Measurements from ENCODE around the gene LMAN2. TPM values are rescaled to one million over a fixed set of nuclear protein-coding genes. Genes with fewer than 3 reads are reported as not detected.

The LMAN2 gene
- total RNA-seq, 2 experiments from 2014 or later, result 116 to 144 TPM

- no peak overlapping the region for H3K27ac ChIP-seq (ENCODE audit: low read depth, low read length, poor library complexity, severe bottlenecking)
- H3K9me3 ChIP-seq (ENCODE audit: low read length), result no peaks in the 10 kb centered on the region
- no peak for DNase-seq (ENCODE audit: low spot score)
- H3K4me1 ChIP-seq (ENCODE audit: insufficient read depth, low read length, poor library complexity, severe bottlenecking), result peaks cover 49% of the 10 kb centered on the region
- no peak overlapping the region for H3K4me2 ChIP-seq (ENCODE audit: low read length)
- POLR2A ChIA-PET, result no interaction called here
- BruUV-seq (replicated peaks), result no TSS peak
- H3K79me2 ChIP-seq (ENCODE audit: insufficient read depth, low read depth, low read length), result no peaks in the 10 kb centered on the region
- no peaks in the 10 kb centered on the region for H3K9me2 ChIP-seq (ENCODE audit: insufficient read depth, low read length)
- no peak overlapping the region for H3K4me3 ChIP-seq (ENCODE audit: low read depth, low read length, poor library complexity, severe bottlenecking)
- intact Hi-C loops (cut with micrococcal nuclease; ENCODE audit: unreplicated experiment), result loop anchor here (5.0 kb wide), 1 partner anchor 273 kb away; no protein-coding TSS in a partner anchor
- H4K20me1 ChIP-seq (ENCODE audit: insufficient read depth, low read length), result no peaks in the 10 kb centered on the region
- CTCF ChIA-PET (ENCODE audit: unreplicated experiment), result interaction anchor here (1.0 kb wide), 1 partner anchor 15 kb away, joined by 5 read pairs; no protein-coding TSS in a partner anchor
- no peak for TF ChIP-seq CTCF (conservative IDR thresholded peaks at IDR 0.05; ENCODE audit: low read length)
- no peak for TF ChIP-seq EZH2phosphoT487 (IDR thresholded peaks at IDR 0.05; ENCODE audit: borderline replicate concordance, low read depth, low read length)
- H2AFZ ChIP-seq (ENCODE audit: low read length), result no peak overlapping the region
- no peaks in the 10 kb centered on the region for H3K36me3 ChIP-seq (ENCODE audit: insufficient read depth, low read length)
These were observed 34.3 kb upstream of the LMAN2 start for GRCh38 chr5:177385720-177386119.

- TF ChIP-seq CTCF (conservative IDR thresholded peaks at IDR 0.05; ENCODE audit: low read length), result no peak
- no peak for TF ChIP-seq EZH2phosphoT487 (IDR thresholded peaks at IDR 0.05; ENCODE audit: borderline replicate concordance, low read depth, low read length)
- no peaks in the 10 kb centered on the region for H4K20me1 ChIP-seq (ENCODE audit: insufficient read depth, low read length)
- H3K36me3 ChIP-seq (ENCODE audit: insufficient read depth, low read length), result no peaks in the 10 kb centered on the region
- no peak within 1 kb of the TSS for H3K4me3 ChIP-seq (ENCODE audit: low read depth, low read length, poor library complexity, severe bottlenecking)
- H3K4me1 ChIP-seq (ENCODE audit: insufficient read depth, low read length, poor library complexity, severe bottlenecking), result peaks cover 33% of the 10 kb centered on the region
- H3K9me3 ChIP-seq (ENCODE audit: low read length), result no peaks in the 10 kb centered on the region
- no peaks in the 10 kb centered on the region for H3K79me2 ChIP-seq (ENCODE audit: insufficient read depth, low read depth, low read length)
- no peak within 1 kb of the TSS for H3K27ac ChIP-seq (ENCODE audit: low read depth, low read length, poor library complexity, severe bottlenecking)
- no peak for DNase-seq (ENCODE audit: low spot score)
- H3K4me2 ChIP-seq (ENCODE audit: low read length), result no peak within 1 kb of the TSS
- POLR2A ChIA-PET, result no interaction called here
- no TSS peak for BruUV-seq (replicated peaks)
- intact Hi-C loops (cut with micrococcal nuclease; ENCODE audit: unreplicated experiment), result no loop called here
- no peak within 1 kb of the TSS for H2AFZ ChIP-seq (ENCODE audit: low read length)
- H3K9me2 ChIP-seq (ENCODE audit: insufficient read depth, low read length), result no peaks in the 10 kb centered on the region
- CTCF ChIA-PET (ENCODE audit: unreplicated experiment), result interaction anchor here (2.1 kb wide), 1 partner anchor 14 kb away, joined by 7 read pairs; no protein-coding TSS in a partner anchor
These were observed 32.7 kb upstream of the LMAN2 start, which contains the start of gene SLC34A1 for GRCh38 chr5:177384134-177384533. TSS of gene SLC34A1 (plus strand) at chr5:177384434. CDS start at chr5:177385742, 1,308 bp downstream.

- H3K4me2 ChIP-seq (ENCODE audit: low read length), result no peak overlapping the region
- ChIA-PET CTCF (ENCODE audit: unreplicated experiment) (interaction anchor here (0.6 to 2.1 kb wide), 2 partner anchors 13 to 93 kb away, joined by 4 to 7 read pairs; no protein-coding TSS in a partner anchor), POLR2A (interaction anchor here (1.0 kb wide), 1 partner anchor 12 kb away, joined by 3 read pairs; no protein-coding TSS in a partner anchor)
- no peaks in the 10 kb centered on the region for H3K9me3 ChIP-seq (ENCODE audit: low read length)
- no peak for TF ChIP-seq CTCF (conservative IDR thresholded peaks at IDR 0.05; ENCODE audit: low read length)
- TF ChIP-seq EZH2phosphoT487 (IDR thresholded peaks at IDR 0.05; ENCODE audit: borderline replicate concordance, low read depth, low read length), result no peak
- no peak overlapping the region for H3K4me3 ChIP-seq (ENCODE audit: low read depth, low read length, poor library complexity, severe bottlenecking)
- no peak overlapping the region for H3K27ac ChIP-seq (ENCODE audit: low read depth, low read length, poor library complexity, severe bottlenecking)
- no peaks in the 10 kb centered on the region for H3K9me2 ChIP-seq (ENCODE audit: insufficient read depth, low read length)
- intact Hi-C loops (cut with micrococcal nuclease; ENCODE audit: unreplicated experiment), result no loop called here
- H3K79me2 ChIP-seq (ENCODE audit: insufficient read depth, low read depth, low read length), result no peaks in the 10 kb centered on the region
- H3K36me3 ChIP-seq (ENCODE audit: insufficient read depth, low read length), result no peaks in the 10 kb centered on the region
- no peaks in the 10 kb centered on the region for H4K20me1 ChIP-seq (ENCODE audit: insufficient read depth, low read length)
- no TSS peak for BruUV-seq (replicated peaks)
- H2AFZ ChIP-seq (ENCODE audit: low read length), result no peak overlapping the region
- peaks cover 23% of the 10 kb centered on the region for H3K4me1 ChIP-seq (ENCODE audit: insufficient read depth, low read length, poor library complexity, severe bottlenecking)
- no peak for DNase-seq (ENCODE audit: low spot score)
These were observed 31.7 kb upstream of the LMAN2 start for GRCh38 chr5:177383181-177383580.

All from OCI-LY7 (cell line).